Brain microvascular endothelial cell (primary cell): ENCODE data around the gene IQSEC1.

Experiments used
- DNase-seq: peaks from one replicate; pipeline ENCODE4 v3.0.0-alpha.2; 2020
- H3K27ac ChIP-seq: fragments of 250-450 bp; sonication (Bioruptor Pico); 2 replicates; pipeline ENCODE4 v1.5.1; 2020; ENCODE audit warnings: mild to moderate bottlenecking, moderate library complexity
- H3K27me3 ChIP-seq: fragments of 250-450 bp; sonication (Bioruptor Pico); replicated peaks from 2 replicates; pipeline ENCODE4 v1.5.1; 2020; ENCODE audit warnings: mild to moderate bottlenecking
- H3K36me3 ChIP-seq: fragments of 250-450 bp; sonication (Bioruptor Pico); replicated peaks from 2 replicates; pipeline ENCODE4 v1.5.1; 2020; ENCODE audit warnings: mild to moderate bottlenecking
- H3K4me3 ChIP-seq: 2 replicates; pipeline ENCODE4 v1.5.1; 2011; ENCODE audit warnings: low read depth, mild to moderate bottlenecking, control low read depth, low read length, moderate library complexity
- in situ Hi-C: cut with HindIII; loops from 2 replicates; pipeline ENCODE4 v1.10.0; 2017; ENCODE audit warnings: low sequenced_read_pairs, low pct_ligation_motif_present
- TF ChIP-seq, protein P1 (sequence below): IDR thresholded peaks from 2 replicates; pipeline ENCODE4 v1.5.1; 2011; ENCODE audit warnings: low read depth, mild to moderate bottlenecking, moderate library complexity, low read length, control low read depth, inconsistent platforms; ENCODE audit errors: missing control alignments

Gene IQSEC1

DNA sequence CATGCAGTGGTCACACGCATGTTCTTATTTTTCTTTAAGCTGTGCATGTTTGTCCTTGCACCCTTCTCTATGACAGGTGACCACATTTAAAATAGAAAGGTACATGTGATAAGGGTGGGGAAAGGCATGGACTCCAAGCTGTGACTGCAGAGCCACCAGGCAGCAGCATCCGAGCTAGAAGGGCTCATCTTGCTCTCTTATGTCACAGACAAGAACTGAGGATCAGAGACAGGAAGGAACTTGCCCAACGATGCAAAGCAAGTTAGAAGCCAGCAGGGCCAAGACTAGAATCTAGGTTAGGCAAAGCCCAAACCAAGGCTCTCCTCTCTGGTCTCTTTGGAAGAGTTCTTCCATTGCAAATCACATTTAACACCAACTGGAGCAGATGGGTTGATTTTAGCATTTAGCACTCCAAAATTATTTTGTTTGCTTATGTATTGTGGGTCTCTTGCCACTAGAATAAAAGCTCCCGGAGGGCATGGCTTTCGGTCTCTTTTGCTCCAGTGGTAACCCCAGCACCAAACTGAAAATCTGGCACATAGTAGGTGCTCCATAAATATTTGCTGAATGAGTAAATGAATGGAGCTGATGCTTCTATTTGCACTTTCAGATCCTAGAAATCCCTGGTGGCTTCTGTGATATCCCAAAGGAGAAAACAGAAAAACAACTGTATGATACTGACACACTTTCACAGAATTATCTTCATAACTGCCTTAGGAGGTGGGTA lies 84.3 kb downstream of the IQSEC1 start:
- H3K4me3 ChIP-seq: no peak overlapping the region
- in situ Hi-C loops: no loop called here
- no peaks in the 10 kb centered on the region for H3K27me3 ChIP-seq
- no peak overlapping the region for H3K27ac ChIP-seq
- DNase-seq: no peak
- TF ChIP-seq, protein P1, sequence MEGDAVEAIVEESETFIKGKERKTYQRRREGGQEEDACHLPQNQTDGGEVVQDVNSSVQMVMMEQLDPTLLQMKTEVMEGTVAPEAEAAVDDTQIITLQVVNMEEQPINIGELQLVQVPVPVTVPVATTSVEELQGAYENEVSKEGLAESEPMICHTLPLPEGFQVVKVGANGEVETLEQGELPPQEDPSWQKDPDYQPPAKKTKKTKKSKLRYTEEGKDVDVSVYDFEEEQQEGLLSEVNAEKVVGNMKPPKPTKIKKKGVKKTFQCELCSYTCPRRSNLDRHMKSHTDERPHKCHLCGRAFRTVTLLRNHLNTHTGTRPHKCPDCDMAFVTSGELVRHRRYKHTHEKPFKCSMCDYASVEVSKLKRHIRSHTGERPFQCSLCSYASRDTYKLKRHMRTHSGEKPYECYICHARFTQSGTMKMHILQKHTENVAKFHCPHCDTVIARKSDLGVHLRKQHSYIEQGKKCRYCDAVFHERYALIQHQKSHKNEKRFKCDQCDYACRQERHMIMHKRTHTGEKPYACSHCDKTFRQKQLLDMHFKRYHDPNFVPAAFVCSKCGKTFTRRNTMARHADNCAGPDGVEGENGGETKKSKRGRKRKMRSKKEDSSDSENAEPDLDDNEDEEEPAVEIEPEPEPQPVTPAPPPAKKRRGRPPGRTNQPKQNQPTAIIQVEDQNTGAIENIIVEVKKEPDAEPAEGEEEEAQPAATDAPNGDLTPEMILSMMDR: no peak
- H3K36me3 ChIP-seq: no peaks in the 10 kb centered on the region

DNA sequence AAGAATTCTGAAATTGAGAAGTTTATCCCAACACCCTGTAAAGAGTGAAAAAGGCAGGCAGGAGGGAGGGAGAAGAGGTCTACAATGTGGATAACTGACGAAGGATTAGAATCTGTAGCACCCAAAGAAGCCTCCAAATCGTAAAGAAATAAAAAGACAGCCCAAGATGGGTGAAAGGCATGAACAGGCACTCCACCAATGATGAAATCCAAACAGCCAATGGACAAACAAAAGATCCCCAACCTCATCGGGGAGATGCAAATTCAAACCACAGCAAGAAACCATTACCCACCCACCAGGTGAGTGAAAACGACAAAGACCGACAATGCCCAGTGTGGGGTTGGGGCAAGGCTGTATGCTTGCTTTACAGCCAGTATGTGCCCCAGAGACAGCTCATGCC lies 85.6 kb downstream of the IQSEC1 start:
- no peak for DNase-seq
- in situ Hi-C loops: no loop called here
- H3K36me3 ChIP-seq: no peaks in the 10 kb centered on the region
- no peaks in the 10 kb centered on the region for H3K27me3 ChIP-seq
- TF ChIP-seq, protein P1: no peak
- no peak overlapping the region for H3K27ac ChIP-seq
- no peak overlapping the region for H3K4me3 ChIP-seq

DNA sequence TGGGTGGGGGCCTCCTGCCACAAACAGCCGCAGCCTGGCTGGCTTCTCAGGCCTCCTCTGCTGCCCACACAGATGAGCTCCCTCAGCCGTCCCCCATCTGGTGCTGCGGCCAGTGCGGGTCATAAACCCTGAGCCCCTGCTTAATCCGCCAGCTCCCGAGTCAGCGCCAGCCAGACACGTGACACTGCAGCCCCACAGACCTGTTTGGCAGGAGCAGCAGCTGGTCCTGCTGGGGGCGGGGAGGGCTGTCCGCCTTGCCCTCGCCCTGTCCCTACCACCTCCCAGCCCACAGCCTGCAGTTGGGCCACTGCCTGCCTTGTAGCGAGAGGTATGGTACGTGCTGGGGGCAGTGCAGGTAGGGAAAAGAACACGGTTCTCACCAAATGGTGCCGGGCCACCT lies 86.2 kb downstream of the IQSEC1 start:
- in situ Hi-C loops: no loop called here
- no peak for DNase-seq
- Histone ChIP-seq H3K27ac (no peak overlapping the region), H3K36me3 (no peaks in the 10 kb centered on the region), H3K27me3 (no peaks in the 10 kb centered on the region), H3K4me3 (no peak overlapping the region)
- TF ChIP-seq, protein P1: no peak

DNA sequence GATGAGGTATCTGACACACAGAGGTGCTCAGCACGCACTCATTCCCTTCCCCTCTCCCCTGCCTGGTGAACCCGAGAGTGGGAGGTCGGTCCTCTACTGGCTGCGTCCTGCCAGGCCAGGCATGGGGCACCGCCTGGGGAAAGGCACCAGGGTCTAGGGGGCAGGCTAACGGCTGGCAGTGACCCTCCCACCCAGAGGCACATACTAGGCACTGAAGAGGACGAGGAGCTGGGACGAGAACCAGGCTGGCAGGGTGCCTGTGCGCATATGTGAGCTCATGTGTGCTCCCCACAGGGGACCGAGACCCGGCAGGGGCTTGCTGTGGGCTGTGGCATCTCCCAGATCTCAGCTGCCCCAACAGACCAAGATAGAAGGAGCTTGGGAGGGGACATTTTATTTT lies 86.7 kb downstream of the IQSEC1 start:
- no peak overlapping the region for H3K4me3 ChIP-seq
- no peak for DNase-seq
- TF ChIP-seq, protein P1: no peak
- H3K27ac ChIP-seq: no peak overlapping the region
- H3K36me3 ChIP-seq: no peaks in the 10 kb centered on the region
- in situ Hi-C loops: no loop called here
- H3K27me3 ChIP-seq: no peaks in the 10 kb centered on the region

DNA sequence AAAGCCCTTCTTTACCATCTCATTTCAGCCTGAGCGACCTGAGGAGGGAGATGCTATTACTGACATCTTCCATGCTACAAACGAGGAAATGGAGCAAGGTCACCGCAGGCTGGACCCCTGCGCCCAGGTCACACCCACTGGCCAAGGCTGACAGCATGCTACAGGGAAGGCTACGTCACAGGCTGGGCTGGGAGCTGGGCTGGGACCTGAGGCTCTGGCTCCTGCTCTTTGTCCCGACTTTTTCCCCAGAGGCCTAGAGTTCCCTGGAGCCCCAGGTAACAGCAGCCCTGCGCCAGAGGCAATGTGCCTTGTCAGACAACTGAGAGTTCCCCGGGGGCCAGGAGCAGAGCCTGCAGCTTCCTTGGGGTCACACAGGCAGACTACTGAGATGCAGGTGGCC lies 87.2 kb downstream of the IQSEC1 start:
- no peak overlapping the region for H3K4me3 ChIP-seq
- DNase-seq: no peak
- TF ChIP-seq, protein P1: no peak
- no peaks in the 10 kb centered on the region for H3K36me3 ChIP-seq
- no peaks in the 10 kb centered on the region for H3K27me3 ChIP-seq
- H3K27ac ChIP-seq: no peak overlapping the region
- in situ Hi-C loops: no loop called here

DNA sequence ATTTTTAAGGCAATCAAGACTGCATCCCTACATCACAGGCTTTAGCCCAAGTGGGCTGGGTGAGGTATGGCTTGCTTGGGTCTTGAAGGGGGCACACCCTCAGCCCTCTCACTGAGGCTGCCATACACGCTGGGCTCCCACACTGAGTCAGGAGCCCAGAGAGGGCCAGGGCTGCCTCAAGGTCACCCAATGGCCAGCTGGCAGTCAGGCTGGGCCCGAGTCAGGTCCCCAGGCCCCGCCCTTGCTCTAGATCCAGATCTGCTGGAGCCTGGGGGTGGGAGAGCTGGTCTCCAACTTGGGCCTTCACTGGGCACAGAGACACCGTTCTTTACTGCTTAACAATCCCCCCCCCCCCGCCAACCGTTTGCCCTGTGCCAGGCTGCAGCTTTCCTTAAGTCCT lies 88.1 kb downstream of the IQSEC1 start:
- TF ChIP-seq, protein P1: no peak
- Histone ChIP-seq H3K36me3 (no peaks in the 10 kb centered on the region), H3K27ac (no peak overlapping the region), H3K4me3 (no peak overlapping the region), H3K27me3 (peaks cover 2% of the 10 kb centered on the region)
- in situ Hi-C loops: no loop called here
- DNase-seq: no peak
